WTC11 (cell line): ENCODE data around the gene GLRX. TPM values are rescaled to one million over a fixed set of nuclear protein-coding genes. Genes with fewer than 3 reads are reported as not detected.
"Not testable (repeated sequence)": the region's sequence is repeated elsewhere in the genome, so short reads cannot be mapped to it uniquely, and the experiment has no call there.

Source experiments
- ATAC-seq: fragments of 200-7000 bp; cut with Tn5 transposase; 2 replicates; pipeline ENCODE4 v1.10.0; 2021; ENCODE audit warnings: mild to moderate bottlenecking, moderate library complexity
- CTCF ChIA-PET: fragments of 300-600 bp; sonication (Branson Sonifier 250); formaldehyde crosslinking; loops from one replicate; lab custom pipeline; 2021; ENCODE audit warnings: antibody characterized with exemption; lab: Charles Lee
- POLR2A ChIA-PET: fragments of 350-600 bp; sonication (Branson Sonifier 250); formaldehyde crosslinking; loops from one replicate; lab custom pipeline; 2021; ENCODE audit warnings: antibody characterized with exemption; lab: Charles Lee
- DNase-seq: peaks from one replicate; pipeline ENCODE4 v3.0.0; 2021; ENCODE audit warnings: low spot score
- H3K27ac Mint-ChIP-seq: 2 replicates; pipeline ENCODE4 v1.8.0; 2021; ENCODE audit warnings: mixed read lengths
- H3K27me3 Mint-ChIP-seq: 2 replicates; pipeline ENCODE4 v1.8.0; 2021; ENCODE audit warnings: low read depth, mild to moderate bottlenecking, moderate library complexity, mixed read lengths
- H3K36me3 Mint-ChIP-seq: 2 replicates; pipeline ENCODE4 v1.8.0; 2021; ENCODE audit warnings: mixed read lengths
- H3K4me1 Mint-ChIP-seq: 2 replicates; pipeline ENCODE4 v1.8.0; 2022; ENCODE audit warnings: mixed read lengths
- H3K4me3 Mint-ChIP-seq: 2 replicates; pipeline ENCODE4 v1.8.0; 2021; ENCODE audit warnings: mild to moderate bottlenecking, moderate library complexity, mixed read lengths
- H3K9me3 Mint-ChIP-seq: 2 replicates; pipeline ENCODE4 v1.8.0; 2021; ENCODE audit warnings: mixed read lengths
- ARID4B ChIP-seq: sonication (generic); formaldehyde crosslinking; IDR thresholded peaks from 2 replicates; pipeline ENCODE4 v1.8.0; 2023; ENCODE audit warnings: missing genetic modification reagents, mild to moderate bottlenecking, borderline replicate concordance
- ATF1 ChIP-seq: sonication (generic); formaldehyde crosslinking; IDR thresholded peaks from 2 replicates; pipeline ENCODE4 v1.8.1; 2023; ENCODE audit warnings: mild to moderate bottlenecking, moderate library complexity, missing genetic modification reagents
- CBFB ChIP-seq: sonication (generic); formaldehyde crosslinking; IDR thresholded peaks from 2 replicates; pipeline ENCODE4 v1.8.1; 2022; ENCODE audit warnings: mild to moderate bottlenecking, low read depth, missing genetic modification reagents
- ELF4 ChIP-seq: sonication (generic); formaldehyde crosslinking; IDR thresholded peaks from 2 replicates; pipeline ENCODE4 v1.8.1; 2022; ENCODE audit warnings: low read depth, mild to moderate bottlenecking, moderate library complexity, missing genetic modification reagents
- FOXJ3 ChIP-seq: sonication (generic); formaldehyde crosslinking; IDR thresholded peaks from 2 replicates; pipeline ENCODE4 v1.9.0; 2021; ENCODE audit warnings: missing genetic modification reagents, mild to moderate bottlenecking, borderline replicate concordance
- FOXK1 ChIP-seq: sonication (generic); formaldehyde crosslinking; IDR thresholded peaks from 2 replicates; pipeline ENCODE4 v1.8.0; 2022; ENCODE audit warnings: mild to moderate bottlenecking, moderate library complexity, missing genetic modification reagents
- GABPB1 ChIP-seq: sonication (generic); formaldehyde crosslinking; IDR thresholded peaks from 2 replicates; pipeline ENCODE4 v1.8.1; 2023; ENCODE audit warnings: mild to moderate bottlenecking, missing genetic modification reagents
- JAZF1 ChIP-seq: fragments of 250-450 bp; sonication (Bioruptor Pico); IDR thresholded peaks from 2 replicates; pipeline ENCODE4 v1.9.0; 2021; ENCODE audit warnings: moderate library complexity, mild to moderate bottlenecking, inconsistent platforms
- RELA ChIP-seq: sonication (generic); formaldehyde crosslinking; IDR thresholded peaks from 2 replicates; pipeline ENCODE4 v1.8.1; 2022; ENCODE audit warnings: missing genetic modification reagents, mild to moderate bottlenecking, borderline replicate concordance
- RORB ChIP-seq: fragments of 250-450 bp; sonication (Bioruptor Pico); IDR thresholded peaks from 2 replicates; pipeline ENCODE4 v1.9.0; 2021; ENCODE audit warnings: mild to moderate bottlenecking
- ZNF423 ChIP-seq: fragments of 250-450 bp; sonication (Bioruptor Pico); IDR thresholded peaks from 2 replicates; pipeline ENCODE4 v2.1.2; 2022; ENCODE audit warnings: mild to moderate bottlenecking, moderate library complexity
- total RNA-seq: library from RNA; stranded (reverse); gene quantifications from 3 replicates; pipeline ENCODE4 v1.2.3, GENCODE V29; 2021
- TF ChIP-seq, protein P1 (sequence below): sonication (generic); formaldehyde crosslinking; IDR thresholded peaks from 2 replicates; pipeline ENCODE4 v1.8.1; 2023; ENCODE audit warnings: mild to moderate bottlenecking, missing genetic modification reagents, moderate library complexity
- TF ChIP-seq, protein P2 (sequence below): sonication (generic); formaldehyde crosslinking; IDR thresholded peaks from 2 replicates; pipeline ENCODE4 v1.8.1; 2022; ENCODE audit warnings: mild to moderate bottlenecking, moderate library complexity, missing genetic modification reagents
- TF ChIP-seq, protein P3 (sequence below): fragments of 250-450 bp; sonication (Bioruptor Pico); conservative IDR thresholded peaks from 2 replicates; pipeline ENCODE4 v1.9.0; 2021; ENCODE audit warnings: mild to moderate bottlenecking
- TF ChIP-seq, protein P4 (sequence below): sonication (generic); formaldehyde crosslinking; IDR thresholded peaks from 2 replicates; pipeline ENCODE4 v1.8.1; 2022; ENCODE audit warnings: mild to moderate bottlenecking, missing genetic modification reagents, moderate library complexity, borderline replicate concordance
- TF ChIP-seq, protein P5 (sequence below): sonication (generic); formaldehyde crosslinking; conservative IDR thresholded peaks from 2 replicates; pipeline ENCODE4 v1.8.1; 2023; ENCODE audit warnings: mild to moderate bottlenecking, low read depth, missing genetic modification reagents, moderate library complexity
- TF ChIP-seq, protein P6 (sequence below): fragments of 250-450 bp; sonication (Bioruptor Pico); IDR thresholded peaks from 2 replicates; pipeline ENCODE4 v2.1.2; 2022; ENCODE audit warnings: mild to moderate bottlenecking, moderate library complexity

The GLRX gene
- total RNA-seq, 1 experiment from 2014 or later = 15.9 TPM

DNA sequence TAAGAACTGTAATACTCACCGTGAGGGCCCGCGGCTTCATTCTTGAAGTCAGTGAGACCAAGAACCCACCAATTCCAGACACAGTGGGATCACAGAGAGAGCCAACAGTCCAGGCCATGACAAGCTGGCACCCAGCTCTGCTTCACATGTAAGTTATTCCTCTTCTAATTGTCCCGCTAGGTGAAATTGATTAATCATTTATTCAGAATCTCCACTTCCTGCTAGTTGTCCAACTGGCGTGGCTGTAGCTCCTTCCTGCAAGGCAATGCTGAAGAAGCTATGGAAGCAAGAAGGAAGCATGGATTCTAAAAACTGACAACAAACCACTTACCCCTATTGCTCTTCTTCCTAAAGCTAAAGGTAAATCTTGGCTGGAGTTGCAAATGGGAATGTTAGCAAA lies 30.0 kb upstream of the GLRX start (continued):
- TF ChIP-seq ARID4B (CRISPR knock-in tag) (no peak), CBFB (no peak), ATF1 (CRISPR knock-in tag) (no peak), ELF4 (no peak), JAZF1 (CRISPR knock-in tag) (no peak), RORB (CRISPR knock-in tag) (no peak), RELA (CRISPR knock-in tag) (no peak), ZNF423 (CRISPR knock-in tag) (no peak), GABPB1 (CRISPR knock-in tag) (no peak)
- TF ChIP-seq, protein P1, sequence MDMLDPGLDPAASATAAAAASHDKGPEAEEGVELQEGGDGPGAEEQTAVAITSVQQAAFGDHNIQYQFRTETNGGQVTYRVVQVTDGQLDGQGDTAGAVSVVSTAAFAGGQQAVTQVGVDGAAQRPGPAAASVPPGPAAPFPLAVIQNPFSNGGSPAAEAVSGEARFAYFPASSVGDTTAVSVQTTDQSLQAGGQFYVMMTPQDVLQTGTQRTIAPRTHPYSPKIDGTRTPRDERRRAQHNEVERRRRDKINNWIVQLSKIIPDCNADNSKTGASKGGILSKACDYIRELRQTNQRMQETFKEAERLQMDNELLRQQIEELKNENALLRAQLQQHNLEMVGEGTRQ (CRISPR knock-in tag) = no peak
- TF ChIP-seq, protein P2, sequence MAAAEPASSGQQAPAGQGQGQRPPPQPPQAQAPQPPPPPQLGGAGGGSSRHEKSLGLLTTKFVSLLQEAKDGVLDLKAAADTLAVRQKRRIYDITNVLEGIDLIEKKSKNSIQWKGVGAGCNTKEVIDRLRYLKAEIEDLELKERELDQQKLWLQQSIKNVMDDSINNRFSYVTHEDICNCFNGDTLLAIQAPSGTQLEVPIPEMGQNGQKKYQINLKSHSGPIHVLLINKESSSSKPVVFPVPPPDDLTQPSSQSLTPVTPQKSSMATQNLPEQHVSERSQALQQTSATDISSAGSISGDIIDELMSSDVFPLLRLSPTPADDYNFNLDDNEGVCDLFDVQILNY (CRISPR knock-in tag) = no peak
- TF ChIP-seq, protein P3, sequence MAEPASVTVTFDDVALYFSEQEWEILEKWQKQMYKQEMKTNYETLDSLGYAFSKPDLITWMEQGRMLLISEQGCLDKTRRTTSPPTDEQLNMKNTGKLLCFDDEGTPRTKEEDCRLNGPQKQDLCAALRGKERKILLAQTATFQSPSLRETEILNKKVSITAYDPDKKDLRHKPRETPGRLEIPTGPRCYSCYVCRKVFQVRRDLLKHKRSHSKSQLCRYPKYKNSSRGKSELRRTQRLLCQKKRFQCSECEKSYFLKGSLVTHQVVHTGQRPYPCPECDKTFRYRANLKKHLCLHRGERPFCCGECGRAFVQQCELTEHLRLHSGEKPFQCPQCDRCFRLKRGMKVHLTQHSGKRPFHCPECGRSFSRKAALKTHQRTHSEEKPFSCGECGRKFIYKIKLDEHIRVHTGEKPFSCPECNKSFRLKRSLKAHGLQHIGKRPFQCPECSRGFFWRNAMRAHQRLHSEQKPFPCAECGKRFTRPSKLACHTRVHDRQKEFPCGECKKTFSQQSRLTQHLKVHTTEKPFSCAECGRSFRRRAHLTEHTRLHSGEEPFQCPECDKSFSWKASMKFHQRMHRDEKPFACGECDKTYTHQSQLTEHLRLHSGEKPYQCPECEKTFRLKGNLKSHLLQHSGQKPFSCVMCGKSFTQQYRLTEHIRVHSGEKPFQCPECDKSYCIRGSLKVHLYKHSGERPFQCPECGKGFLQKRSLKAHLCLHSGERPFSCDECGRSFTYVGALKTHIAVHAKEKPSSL = no peak

- H3K36me3 Mint-ChIP-seq, H3K4me3 Mint-ChIP-seq, H3K27ac Mint-ChIP-seq, H3K27me3 Mint-ChIP-seq, H3K4me1 Mint-ChIP-seq, POLR2A ChIA-PET, DNase-seq, ATAC-seq: not testable (repeated sequence)
- CTCF ChIA-PET = interaction anchor here (1.9 kb wide), 1 partner anchor 70 kb away, joined by 5 read pairs; no protein-coding TSS in a partner anchor
- H3K9me3 Mint-ChIP-seq = peaks cover 12% of the 10 kb centered on the region
These were observed 28.6 kb upstream of the GLRX start for GRCh38 chr5:95851141-95851540.

- no peak for TF ChIP-seq FOXJ3 (CRISPR knock-in tag)
- TF ChIP-seq, protein P4, sequence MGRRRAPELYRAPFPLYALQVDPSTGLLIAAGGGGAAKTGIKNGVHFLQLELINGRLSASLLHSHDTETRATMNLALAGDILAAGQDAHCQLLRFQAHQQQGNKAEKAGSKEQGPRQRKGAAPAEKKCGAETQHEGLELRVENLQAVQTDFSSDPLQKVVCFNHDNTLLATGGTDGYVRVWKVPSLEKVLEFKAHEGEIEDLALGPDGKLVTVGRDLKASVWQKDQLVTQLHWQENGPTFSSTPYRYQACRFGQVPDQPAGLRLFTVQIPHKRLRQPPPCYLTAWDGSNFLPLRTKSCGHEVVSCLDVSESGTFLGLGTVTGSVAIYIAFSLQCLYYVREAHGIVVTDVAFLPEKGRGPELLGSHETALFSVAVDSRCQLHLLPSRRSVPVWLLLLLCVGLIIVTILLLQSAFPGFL (CRISPR knock-in tag) = no peak
- TF ChIP-seq, protein P5, sequence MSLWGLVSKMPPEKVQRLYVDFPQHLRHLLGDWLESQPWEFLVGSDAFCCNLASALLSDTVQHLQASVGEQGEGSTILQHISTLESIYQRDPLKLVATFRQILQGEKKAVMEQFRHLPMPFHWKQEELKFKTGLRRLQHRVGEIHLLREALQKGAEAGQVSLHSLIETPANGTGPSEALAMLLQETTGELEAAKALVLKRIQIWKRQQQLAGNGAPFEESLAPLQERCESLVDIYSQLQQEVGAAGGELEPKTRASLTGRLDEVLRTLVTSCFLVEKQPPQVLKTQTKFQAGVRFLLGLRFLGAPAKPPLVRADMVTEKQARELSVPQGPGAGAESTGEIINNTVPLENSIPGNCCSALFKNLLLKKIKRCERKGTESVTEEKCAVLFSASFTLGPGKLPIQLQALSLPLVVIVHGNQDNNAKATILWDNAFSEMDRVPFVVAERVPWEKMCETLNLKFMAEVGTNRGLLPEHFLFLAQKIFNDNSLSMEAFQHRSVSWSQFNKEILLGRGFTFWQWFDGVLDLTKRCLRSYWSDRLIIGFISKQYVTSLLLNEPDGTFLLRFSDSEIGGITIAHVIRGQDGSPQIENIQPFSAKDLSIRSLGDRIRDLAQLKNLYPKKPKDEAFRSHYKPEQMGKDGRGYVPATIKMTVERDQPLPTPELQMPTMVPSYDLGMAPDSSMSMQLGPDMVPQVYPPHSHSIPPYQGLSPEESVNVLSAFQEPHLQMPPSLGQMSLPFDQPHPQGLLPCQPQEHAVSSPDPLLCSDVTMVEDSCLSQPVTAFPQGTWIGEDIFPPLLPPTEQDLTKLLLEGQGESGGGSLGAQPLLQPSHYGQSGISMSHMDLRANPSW (CRISPR knock-in tag) = no peak
- TF ChIP-seq GABPB1 (CRISPR knock-in tag) = 0 out of 2 replicates have a peak, but pooled peaks have one; percentile 21
- no peak for TF ChIP-seq FOXK1
- TF ChIP-seq, protein P6, sequence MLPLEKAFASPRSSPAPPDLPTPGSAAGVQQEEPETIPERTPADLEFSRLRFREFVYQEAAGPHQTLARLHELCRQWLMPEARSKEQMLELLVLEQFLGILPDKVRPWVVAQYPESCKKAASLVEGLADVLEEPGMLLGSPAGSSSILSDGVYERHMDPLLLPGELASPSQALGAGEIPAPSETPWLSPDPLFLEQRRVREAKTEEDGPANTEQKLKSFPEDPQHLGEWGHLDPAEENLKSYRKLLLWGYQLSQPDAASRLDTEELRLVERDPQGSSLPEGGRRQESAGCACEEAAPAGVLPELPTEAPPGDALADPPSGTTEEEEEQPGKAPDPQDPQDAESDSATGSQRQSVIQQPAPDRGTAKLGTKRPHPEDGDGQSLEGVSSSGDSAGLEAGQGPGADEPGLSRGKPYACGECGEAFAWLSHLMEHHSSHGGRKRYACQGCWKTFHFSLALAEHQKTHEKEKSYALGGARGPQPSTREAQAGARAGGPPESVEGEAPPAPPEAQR (CRISPR knock-in tag) = no peak
- TF ChIP-seq, protein P1 (CRISPR knock-in tag) = no peak
- TF ChIP-seq, all 79 proteins: peak for 1
- ChIA-PET CTCF (interaction anchor here (5.1 kb wide), 1 partner anchor 69 kb away, joined by 51 read pairs; no protein-coding TSS in a partner anchor), POLR2A (no interaction called here)
- no peak for ATAC-seq
- H3K36me3 Mint-ChIP-seq = peaks cover 3% of the 10 kb centered on the region; the same call in 1 of the 2 replicates
- peaks cover 2% of the 10 kb centered on the region; the same call in 1 of the 2 replicates for H3K4me1 Mint-ChIP-seq
- no peak overlapping the region for H3K4me3 Mint-ChIP-seq
- H3K27me3 Mint-ChIP-seq = no peaks in the 10 kb centered on the region
- DNase-seq = no peak
- no peak overlapping the region for H3K27ac Mint-ChIP-seq
- peaks cover 12% of the 10 kb centered on the region for H3K9me3 Mint-ChIP-seq
These were observed 27.9 kb upstream of the GLRX start for GRCh38 chr5:95850391-95850894.
